Measurements from ENCODE around the gene ERI3.

The ERI3 gene

GRCh38 chr1:44270686-44271628 is 84.1 kb downstream of the ERI3 start:
- Mint-ChIP-seq H3K4me1 (ENCODE audit: low read depth) (peaks cover 20% of the 10 kb centered on the region), H3K4me3 (no peak overlapping the region), H3K36me3 (peaks cover 4% of the 10 kb centered on the region), H3K27ac (no peak overlapping the region), H3K27me3 (no peaks in the 10 kb centered on the region), H3K9me3 (ENCODE audit: low read depth) (no peaks in the 10 kb centered on the region)

- H3K9me3 Mint-ChIP-seq (ENCODE audit: low read depth), result no peaks in the 10 kb centered on the region
- H3K4me3 Mint-ChIP-seq, result no peak overlapping the region
- H3K36me3 Mint-ChIP-seq, result peaks cover 4% of the 10 kb centered on the region
- no peak overlapping the region for H3K27ac Mint-ChIP-seq
- no peaks in the 10 kb centered on the region for H3K27me3 Mint-ChIP-seq
- peaks cover 13% of the 10 kb centered on the region for H3K4me1 Mint-ChIP-seq (ENCODE audit: low read depth)
These were observed 87.0 kb downstream of the ERI3 start for GRCh38 chr1:44268054-44268453.

GRCh38 chr1:44267438-44267837 is 87.6 kb downstream of the ERI3 start:
- peaks cover 4% of the 10 kb centered on the region for H3K36me3 Mint-ChIP-seq

GRCh38 chr1:44266400-44267344 is 88.4 kb downstream of the ERI3 start:
- H3K27me3 Mint-ChIP-seq, result no peaks in the 10 kb centered on the region
- H3K9me3 Mint-ChIP-seq (ENCODE audit: low read depth), result no peaks in the 10 kb centered on the region
- no peak overlapping the region for H3K4me3 Mint-ChIP-seq
- H3K4me1 Mint-ChIP-seq (ENCODE audit: low read depth), result peaks cover 13% of the 10 kb centered on the region
- H3K36me3 Mint-ChIP-seq, result peaks cover 6% of the 10 kb centered on the region
- H3K27ac Mint-ChIP-seq, result no peak overlapping the region

More at GRCh38 chr1:44267438-44267837, 87.6 kb downstream of the ERI3 start:
- Mint-ChIP-seq H3K4me1 (ENCODE audit: low read depth) (peaks cover 13% of the 10 kb centered on the region), H3K9me3 (ENCODE audit: low read depth) (no peaks in the 10 kb centered on the region), H3K4me3 (no peak overlapping the region), H3K27me3 (no peaks in the 10 kb centered on the region), H3K27ac (no peak overlapping the region)

GRCh38 chr1:44265656-44266358 is 89.2 kb downstream of the ERI3 start:
- peaks cover 7% of the 10 kb centered on the region for H3K36me3 Mint-ChIP-seq
- H3K9me3 Mint-ChIP-seq (ENCODE audit: low read depth), result no peaks in the 10 kb centered on the region
- no peaks in the 10 kb centered on the region for H3K27me3 Mint-ChIP-seq
- H3K4me3 Mint-ChIP-seq, result no peak overlapping the region
- H3K27ac Mint-ChIP-seq, result peak overlapping the region; percentile 29
- H3K4me1 Mint-ChIP-seq (ENCODE audit: low read depth), result peaks cover 15% of the 10 kb centered on the region

GRCh38 chr1:44264451-44264771 is 90.6 kb downstream of the ERI3 start:
- Mint-ChIP-seq H3K4me1 (ENCODE audit: low read depth) (peaks cover 16% of the 10 kb centered on the region), H3K9me3 (ENCODE audit: low read depth) (no peaks in the 10 kb centered on the region), H3K36me3 (peaks cover 7% of the 10 kb centered on the region), H3K27me3 (no peaks in the 10 kb centered on the region), H3K4me3 (no peak overlapping the region), H3K27ac (no peak overlapping the region)

- no peaks in the 10 kb centered on the region for H3K9me3 Mint-ChIP-seq (ENCODE audit: low read depth)
These were observed 91.2 kb downstream of the ERI3 start for GRCh38 chr1:44263568-44264450.

GRCh38 chr1:44262816-44263567 is 92.1 kb downstream of the ERI3 start:
- H3K4me3 Mint-ChIP-seq, result no peak overlapping the region
- peaks cover 7% of the 10 kb centered on the region for H3K36me3 Mint-ChIP-seq
- no peaks in the 10 kb centered on the region for H3K27me3 Mint-ChIP-seq
- H3K27ac Mint-ChIP-seq, result no peak overlapping the region
- H3K9me3 Mint-ChIP-seq (ENCODE audit: low read depth), result no peaks in the 10 kb centered on the region
- peaks cover 16% of the 10 kb centered on the region for H3K4me1 Mint-ChIP-seq (ENCODE audit: low read depth)

More at GRCh38 chr1:44263568-44264450, 91.2 kb downstream of the ERI3 start:
- Mint-ChIP-seq H3K27me3 (no peaks in the 10 kb centered on the region), H3K4me1 (ENCODE audit: low read depth) (peaks cover 16% of the 10 kb centered on the region), H3K36me3 (peaks cover 7% of the 10 kb centered on the region), H3K27ac (no peak overlapping the region), H3K4me3 (no peak overlapping the region)

GRCh38 chr1:44262414-44262813 is 92.6 kb downstream of the ERI3 start:
- no peak overlapping the region for H3K27ac Mint-ChIP-seq
- no peak overlapping the region for H3K4me3 Mint-ChIP-seq
- no peaks in the 10 kb centered on the region for H3K27me3 Mint-ChIP-seq
- H3K4me1 Mint-ChIP-seq (ENCODE audit: low read depth), result peaks cover 16% of the 10 kb centered on the region
- no peaks in the 10 kb centered on the region for H3K9me3 Mint-ChIP-seq (ENCODE audit: low read depth)
- H3K36me3 Mint-ChIP-seq, result peaks cover 10% of the 10 kb centered on the region

- no peaks in the 10 kb centered on the region for H3K27me3 Mint-ChIP-seq
- no peak overlapping the region for H3K4me3 Mint-ChIP-seq
- no peaks in the 10 kb centered on the region for H3K9me3 Mint-ChIP-seq (ENCODE audit: low read depth)
- peaks cover 10% of the 10 kb centered on the region for H3K36me3 Mint-ChIP-seq
- no peak overlapping the region for H3K27ac Mint-ChIP-seq
- H3K4me1 Mint-ChIP-seq (ENCODE audit: low read depth), result peaks cover 16% of the 10 kb centered on the region
These were observed 93.1 kb downstream of the ERI3 start for GRCh38 chr1:44261962-44262361.

GRCh38 chr1:44261171-44261817 is 93.8 kb downstream of the ERI3 start:
- peaks cover 16% of the 10 kb centered on the region for H3K4me1 Mint-ChIP-seq (ENCODE audit: low read depth)
- no peaks in the 10 kb centered on the region for H3K27me3 Mint-ChIP-seq
- H3K27ac Mint-ChIP-seq, result no peak overlapping the region
- peaks cover 10% of the 10 kb centered on the region for H3K36me3 Mint-ChIP-seq
- H3K4me3 Mint-ChIP-seq, result no peak overlapping the region
- H3K9me3 Mint-ChIP-seq (ENCODE audit: low read depth), result no peaks in the 10 kb centered on the region

- H3K27me3 Mint-ChIP-seq, result no peaks in the 10 kb centered on the region
- no peaks in the 10 kb centered on the region for H3K9me3 Mint-ChIP-seq (ENCODE audit: low read depth)
- no peak overlapping the region for H3K27ac Mint-ChIP-seq
- H3K36me3 Mint-ChIP-seq, result peaks cover 10% of the 10 kb centered on the region
- no peak overlapping the region for H3K4me3 Mint-ChIP-seq
- peaks cover 13% of the 10 kb centered on the region for H3K4me1 Mint-ChIP-seq (ENCODE audit: low read depth)
These were observed 94.3 kb downstream of the ERI3 start for GRCh38 chr1:44260792-44261170.

GRCh38 chr1:44259090-44259489 is 96.0 kb downstream of the ERI3 start:
- Mint-ChIP-seq H3K27ac (no peak overlapping the region), H3K4me1 (ENCODE audit: low read depth) (peaks cover 3% of the 10 kb centered on the region), H3K27me3 (no peaks in the 10 kb centered on the region), H3K36me3 (peaks cover 10% of the 10 kb centered on the region), H3K4me3 (no peak overlapping the region), H3K9me3 (ENCODE audit: low read depth) (no peaks in the 10 kb centered on the region)

Measured in activated naive CD8-positive, alpha-beta T cell (primary cell).